GM23338 (cell line): ENCODE measurements around the gene NTN3. TPM values are rescaled to one million over a fixed set of nuclear protein-coding genes. Genes with fewer than 3 reads are reported as not detected.

Experiments
- ATAC-seq: fragments of 200-7000 bp; cut with Tn5 transposase; 3 replicates; pipeline ENCODE4 v1.9.1; 2020
- DNase-seq: peaks from one replicate; pipeline ENCODE4 v3.0.0-alpha.2; 2015; ENCODE audit warnings: low spot score
- H2AFZ ChIP-seq: fragments of 200-600 bp; sonication (generic); 2 replicates; pipeline ENCODE4 v1.8.0; 2016; ENCODE audit warnings: antibody characterized with exemption, mild to moderate bottlenecking, moderate library complexity
- H3F3A ChIP-seq: fragments of 200-600 bp; sonication (generic); replicated peaks from 2 replicates; pipeline ENCODE4 v1.8.0; 2017; ENCODE audit warnings: antibody characterized with exemption, mixed run types, low read depth
- H3K27ac ChIP-seq: fragments of 200-600 bp; sonication (generic); 2 replicates; pipeline ENCODE4 v1.6.1; 2016; ENCODE audit warnings: low read depth
- H3K27me3 ChIP-seq: fragments of 200-600 bp; sonication (generic); 2 replicates; pipeline ENCODE4 v1.8.0; 2016; ENCODE audit warnings: mild to moderate bottlenecking, mixed run types, moderate library complexity; ENCODE audit not compliant: insufficient read depth
- H3K36me3 ChIP-seq: fragments of 200-600 bp; sonication (generic); 2 replicates; pipeline ENCODE4 v1.8.0; 2016; ENCODE audit warnings: mild to moderate bottlenecking; ENCODE audit not compliant: insufficient read depth
- H3K4me1 ChIP-seq: fragments of 200-600 bp; sonication (generic); 2 replicates; pipeline ENCODE4 v1.8.0; 2016; ENCODE audit warnings: mild to moderate bottlenecking, moderate library complexity; ENCODE audit not compliant: insufficient read depth
- H3K4me2 ChIP-seq: fragments of 200-600 bp; sonication (generic); 2 replicates; pipeline ENCODE4 v1.7.1; 2017; ENCODE audit warnings: mixed run types
- H3K4me3 ChIP-seq: fragments of 200-600 bp; sonication (generic); 2 replicates; pipeline ENCODE4 v1.6.1; 2016; ENCODE audit warnings: mixed run types
- H3K79me2 ChIP-seq: fragments of 200-600 bp; sonication (generic); replicated peaks from 2 replicates; pipeline ENCODE4 v1.8.0; 2017; ENCODE audit warnings: mild to moderate bottlenecking; ENCODE audit not compliant: insufficient read depth
- H3K9me2 ChIP-seq: fragments of 200-600 bp; sonication (generic); 2 replicates; pipeline ENCODE4 v1.8.0; 2017; ENCODE audit not compliant: insufficient read depth
- H4K20me1 ChIP-seq: fragments of 200-600 bp; sonication (generic); replicated peaks from 2 replicates; pipeline ENCODE4 v1.8.0; 2017; ENCODE audit warnings: mild to moderate bottlenecking; ENCODE audit not compliant: insufficient read depth
- H3K27ac Mint-ChIP-seq: 2 replicates; pipeline ENCODE4 v1.8.0; 2020; ENCODE audit warnings: inconsistent platforms, mild to moderate bottlenecking, moderate library complexity, mixed read lengths
- H3K27me3 Mint-ChIP-seq: 3 replicates; pipeline ENCODE4 v1.8.0; 2022; ENCODE audit warnings: low read depth, mild to moderate bottlenecking, moderate library complexity, mixed read lengths, inconsistent platforms; ENCODE audit not compliant: insufficient read depth, poor library complexity
- H3K36me3 Mint-ChIP-seq: 3 replicates; pipeline ENCODE4 v1.8.0; 2021; ENCODE audit warnings: low read depth, mild to moderate bottlenecking, inconsistent platforms, moderate library complexity, mixed read lengths
- H3K4me1 Mint-ChIP-seq: 3 replicates; pipeline ENCODE4 v1.8.0; 2020; ENCODE audit warnings: mild to moderate bottlenecking, inconsistent platforms, mixed read lengths
- H3K4me3 Mint-ChIP-seq: 3 replicates; pipeline ENCODE4 v1.8.0; 2021; ENCODE audit warnings: moderate library complexity, mild to moderate bottlenecking, inconsistent platforms, mixed read lengths
- H3K9me3 Mint-ChIP-seq: 3 replicates; pipeline ENCODE4 v1.8.0; 2020; ENCODE audit warnings: moderate library complexity, mild to moderate bottlenecking, inconsistent platforms, mixed read lengths
- CREB1 ChIP-seq: fragments of 250-450 bp; sonication (Bioruptor Pico); IDR thresholded peaks from 2 replicates; pipeline ENCODE4 v1.5.0; 2020; ENCODE audit warnings: low read depth, mild to moderate bottlenecking, moderate library complexity
- CTCF ChIP-seq, 2 experiments: fragments of 200-600 bp in 1 of 2; sonication (generic) in 1 of 2; conservative IDR thresholded peaks; 2 replicates each; pipeline versions ENCODE4 v1.5.1 to v1.6.1; 2016 to 2017; ENCODE audit warnings: antibody characterized with exemption in 2 of 2, low read depth in 2 of 2, mild to moderate bottlenecking in 2 of 2, moderate library complexity in 1 of 2
- ETS1 ChIP-seq: IDR thresholded peaks from 2 replicates; pipeline ENCODE4 v1.6.1; 2016; ENCODE audit warnings: antibody characterized with exemption
- EZH2 ChIP-seq: fragments of 200-600 bp; sonication (generic); IDR thresholded peaks from one replicate; pipeline ENCODE4 v1.8.0; 2017; ENCODE audit warnings: antibody characterized with exemption, mild to moderate bottlenecking, low read depth; ENCODE audit not compliant: unreplicated experiment
- EZH2phosphoT487 ChIP-seq: fragments of 200-600 bp; sonication (generic); IDR thresholded peaks from one replicate; pipeline ENCODE4 v1.8.1; 2018; ENCODE audit warnings: antibody characterized with exemption; ENCODE audit not compliant: unreplicated experiment
- JUNB ChIP-seq: IDR thresholded peaks from one replicate; pipeline ENCODE4 v1.6.1; 2016; ENCODE audit warnings: antibody characterized with exemption; ENCODE audit not compliant: unreplicated experiment
- NANOG ChIP-seq: IDR thresholded peaks from 2 replicates; pipeline ENCODE4 v1.6.1; 2016; ENCODE audit warnings: antibody characterized with exemption, borderline replicate concordance
- POLR2AphosphoS5 ChIP-seq: IDR thresholded peaks from 2 replicates; pipeline ENCODE4 v1.6.1; 2016; ENCODE audit warnings: antibody characterized with exemption, low read depth
- REST ChIP-seq: IDR thresholded peaks from one replicate; pipeline ENCODE4 v1.6.1; 2018; ENCODE audit warnings: antibody characterized with exemption; ENCODE audit not compliant: unreplicated experiment
- STAT1 ChIP-seq: IDR thresholded peaks from one replicate; pipeline ENCODE4 v1.6.1; 2016; ENCODE audit warnings: antibody characterized with exemption; ENCODE audit not compliant: unreplicated experiment
- ZNF114 ChIP-seq: fragments of 250-450 bp; sonication (Bioruptor Pico); IDR thresholded peaks from 2 replicates; pipeline ENCODE4 v1.5.0; 2020; ENCODE audit warnings: mild to moderate bottlenecking, moderate library complexity
- ZNF331 ChIP-seq: fragments of 250-450 bp; sonication (Bioruptor Pico); IDR thresholded peaks from 2 replicates; pipeline ENCODE4 v1.5.0; 2020; ENCODE audit warnings: low read depth, mild to moderate bottlenecking, moderate library complexity
- ZNF462 ChIP-seq: fragments of 250-450 bp; sonication (Bioruptor Pico); IDR thresholded peaks from 2 replicates; pipeline ENCODE4 v1.5.0; 2020; ENCODE audit warnings: mild to moderate bottlenecking, moderate library complexity
- polyA plus RNA-seq: library from polyadenylated mRNA; unstranded; fragments of >200 nt; fragmentation: Nextera tagmentation; extraction: Ambion mirVana; gene quantifications from 2 replicates; pipeline ENCODE4 v1.2.1, GENCODE V29; 2016
- total RNA-seq: library from RNA; depleted of rRNA; stranded (reverse); fragments of >200 nt; shearing (Covaris generic); gene quantifications from 2 replicates; pipeline ENCODE4 v1.2.3, GENCODE V29; 2014

NTN3 gene
- total and polyA plus RNA-seq, 2 experiments from 2014 or later, result 0.10 to 1.7 TPM

- Mint-ChIP-seq H3K36me3 (peaks cover 25% of the 10 kb centered on the region), H3K27me3 (peaks cover 17% of the 10 kb centered on the region), H3K4me3 (peak overlapping the region; percentile 76), H3K9me3 (no peaks in the 10 kb centered on the region), H3K4me1 (peaks cover 15% of the 10 kb centered on the region), H3K27ac (no peak overlapping the region)
- Histone ChIP-seq H3F3A (peaks cover 28% of the 10 kb centered on the region), H2AFZ (no peak overlapping the region), H4K20me1 (peaks cover 10% of the 10 kb centered on the region; the same call in 1 of the 2 replicates), H3K36me3 (no peaks in the 10 kb centered on the region), H3K27ac (no peak overlapping the region), H3K4me2 (peak overlapping the region; percentile 98), H3K9me2 (no peaks in the 10 kb centered on the region), H3K4me3 (peak overlapping the region; percentile 87), H3K27me3 (no peaks in the 10 kb centered on the region), H3K4me1 (peaks cover 11% of the 10 kb centered on the region; the same call in 1 of the 2 replicates), H3K79me2 (peaks cover 12% of the 10 kb centered on the region)
- ATAC-seq (no peak), DNase-seq (no peak)
- no peak for TF ChIP-seq STAT1
- TF ChIP-seq EZH2phosphoT487, result no peak
- no peak for TF ChIP-seq JUNB
- no peak for TF ChIP-seq ZNF114 (CRISPR knock-in tag)
- TF ChIP-seq CREB1, result no peak
- no peak for TF ChIP-seq REST
- no peak for TF ChIP-seq EZH2
- no peak for TF ChIP-seq ZNF331 (CRISPR knock-in tag)
- no peak for TF ChIP-seq ETS1
- no peak for TF ChIP-seq POLR2AphosphoS5
- no peak for TF ChIP-seq ZNF462 (CRISPR knock-in tag)
- no peak for TF ChIP-seq CTCF (conservative IDR thresholded peaks at IDR 0.05; ENCODE audit: low read depth in 2 of 2)
- no peak for TF ChIP-seq NANOG
Measured at GRCh38 chr16:2460916-2461315, 10.2 kb upstream of the NTN3 start.
